Urothelium cell line (cell line): ENCODE measurements around the gene PROK2.

Source experiments
- DNase-seq: peaks from one replicate; pipeline ENCODE4 v3.0.0; 2011; ENCODE audit warnings: low spot score, mixed read lengths
- FAIRE-seq: peaks from 2 replicates; lab custom pipeline; 2011; peaks lifted over from hg19 to GRCh38; lab: Jason Lieb, UNC

The PROK2 gene

GRCh38 chr3:71784914-71785531, at the start of gene PROK2:
Gene PROK2 (minus strand): TSS chr3:71785148. CDS start chr3:71785052, 96 bp downstream.
- FAIRE-seq (no peak), DNase-seq (no peak)

- FAIRE-seq (no peak), DNase-seq (no peak)
Observed at GRCh38 chr3:71831599-71831998, 46.7 kb upstream of the PROK2 start.

GRCh38 chr3:71825551-71826283, 40.8 kb upstream of the PROK2 start:
- FAIRE-seq (no peak), DNase-seq (no peak)

GRCh38 chr3:71821116-71821515, 36.2 kb upstream of the PROK2 start:
- no peak for FAIRE-seq
- DNase-seq = no peak

- no peak for FAIRE-seq
- no peak for DNase-seq
Observed at GRCh38 chr3:71817262-71817661, 32.3 kb upstream of the PROK2 start.

- no peak for FAIRE-seq
Observed at GRCh38 chr3:71816767-71817156, 31.8 kb upstream of the PROK2 start.

GRCh38 chr3:71815340-71816067, 30.6 kb upstream of the PROK2 start:
- FAIRE-seq = no peak
- no peak for DNase-seq

More at GRCh38 chr3:71816767-71817156, 31.8 kb upstream of the PROK2 start:
- no peak for DNase-seq

- no peak for FAIRE-seq
- no peak for DNase-seq
Observed at GRCh38 chr3:71813704-71814103, 28.8 kb upstream of the PROK2 start.

- no peak for DNase-seq
- no peak for FAIRE-seq
Observed at GRCh38 chr3:71813073-71813472, 28.1 kb upstream of the PROK2 start.

- FAIRE-seq (no peak), DNase-seq (no peak)
Observed at GRCh38 chr3:71810056-71810455, 25.1 kb upstream of the PROK2 start.

GRCh38 chr3:71809321-71810026, 24.5 kb upstream of the PROK2 start:
- FAIRE-seq = no peak
- DNase-seq = no peak

- DNase-seq (no peak), FAIRE-seq (peak; percentile 32)
Observed at GRCh38 chr3:71806736-71807135, 21.8 kb upstream of the PROK2 start.

GRCh38 chr3:71805691-71806090, 20.7 kb upstream of the PROK2 start:
- no peak for DNase-seq
- no peak for FAIRE-seq

GRCh38 chr3:71805199-71805598, 20.3 kb upstream of the PROK2 start:
- FAIRE-seq = no peak
- DNase-seq = no peak

- FAIRE-seq (no peak), DNase-seq (no peak)
Observed at GRCh38 chr3:71803248-71803647, 18.3 kb upstream of the PROK2 start.

GRCh38 chr3:71801986-71802385, 17.0 kb upstream of the PROK2 start:
- FAIRE-seq = no peak
- DNase-seq = no peak

- FAIRE-seq = no peak
- DNase-seq = no peak
Observed at GRCh38 chr3:71800023-71800422, 15.1 kb upstream of the PROK2 start.

GRCh38 chr3:71797455-71797854, 12.5 kb upstream of the PROK2 start:
- FAIRE-seq = no peak
- DNase-seq = no peak

- DNase-seq (no peak), FAIRE-seq (no peak)
Observed at GRCh38 chr3:71796290-71796689, 11.3 kb upstream of the PROK2 start.

- no peak for DNase-seq
- FAIRE-seq = no peak
Observed at GRCh38 chr3:71791634-71792033, 6.7 kb upstream of the PROK2 start.

GRCh38 chr3:71789922-71790321, 5.0 kb upstream of the PROK2 start:
- DNase-seq (no peak), FAIRE-seq (no peak)
